GM18861 (cell line): ENCODE data around the gene SNX9.
A peak's percentile ranks its signal among the peaks of the same experiment; 100 is the strongest.
"Not testable (repeated sequence)": the region's sequence is repeated elsewhere in the genome, so short reads cannot be mapped to it uniquely, and the experiment has no call there.

Experiments
- ATAC-seq: cut with Tn5 transposase; IDR thresholded peaks from one replicate; pipeline ENCODE4 v1.9.1; 2021; ENCODE audit not compliant: unreplicated experiment

The SNX9 gene

GRCh38 chr6:157823001-157823527 lies at the start of gene SNX9:
Gene SNX9 (plus strand): TSS chr6:157823246. CDS start chr6:157823435, 189 bp downstream.
- peak; percentile 53 for ATAC-seq

- no peak for ATAC-seq
Observed at GRCh38 chr6:157773248-157773773, 49.7 kb upstream of the SNX9 start.

- ATAC-seq: no peak
Observed at GRCh38 chr6:157774153-157775135, 48.6 kb upstream of the SNX9 start.

GRCh38 chr6:157775376-157775775 lies 47.7 kb upstream of the SNX9 start:
- no peak for ATAC-seq

- ATAC-seq: no peak
Observed at GRCh38 chr6:157777344-157777743, 45.7 kb upstream of the SNX9 start.

- no peak for ATAC-seq
Observed at GRCh38 chr6:157778719-157779118, 44.3 kb upstream of the SNX9 start.

- ATAC-seq: no peak
Observed at GRCh38 chr6:157779705-157780604, 43.1 kb upstream of the SNX9 start.

- ATAC-seq: no peak
Observed at GRCh38 chr6:157785636-157786035, 37.4 kb upstream of the SNX9 start.

GRCh38 chr6:157786221-157786620 lies 36.8 kb upstream of the SNX9 start:
- no peak for ATAC-seq

GRCh38 chr6:157787080-157787479 lies 36.0 kb upstream of the SNX9 start:
- no peak for ATAC-seq

- ATAC-seq: no peak
Observed at GRCh38 chr6:157788180-157788579, 34.9 kb upstream of the SNX9 start.

GRCh38 chr6:157789297-157789696 lies 33.7 kb upstream of the SNX9 start:
- no peak for ATAC-seq

- no peak for ATAC-seq
Observed at GRCh38 chr6:157789861-157790260, 33.2 kb upstream of the SNX9 start.

- no peak for ATAC-seq
Observed at GRCh38 chr6:157790548-157791160, 32.4 kb upstream of the SNX9 start.

GRCh38 chr6:157791450-157791849 lies 31.6 kb upstream of the SNX9 start:
- ATAC-seq: no peak

- ATAC-seq: no peak
Observed at GRCh38 chr6:157792671-157793070, 30.4 kb upstream of the SNX9 start.

GRCh38 chr6:157794012-157794411 lies 29.0 kb upstream of the SNX9 start:
- not testable (repeated sequence) for ATAC-seq

- no peak for ATAC-seq
Observed at GRCh38 chr6:157795841-157796240, 27.2 kb upstream of the SNX9 start.

- no peak for ATAC-seq
Observed at GRCh38 chr6:157798851-157799250, 24.2 kb upstream of the SNX9 start.

- not testable (repeated sequence) for ATAC-seq
Observed at GRCh38 chr6:157799561-157799960, 23.5 kb upstream of the SNX9 start.
